T-helper 2 cell treated with Interferon-gamma antibody and Interleukin-4, amounts not matched to agents 100 ng/mL and 5 ng/mL, for 36 hours (primary cell): Measurements from ENCODE around the gene S100A7A. TPM values are rescaled to one million over a fixed set of nuclear protein-coding genes. Genes with fewer than 3 reads are reported as not detected.

Experiments used
- intact Hi-C: fragments of 100-400 bp; cut with micrococcal nuclease; formaldehyde crosslinking; loops from one replicate; pipeline ENCODE4 v1.15.1; 2023
- total RNA-seq: library from RNA; stranded (reverse); gene quantifications from 2 replicates; pipeline ENCODE4 v1.2.3, GENCODE V29; 2022

S100A7A gene
- total RNA-seq = not detected in 2 replicates

- intact Hi-C loops = no loop called here
Measured at GRCh38 chr1:153415850-153416570, at the start of gene S100A7A. Gene S100A7A, plus strand, starts transcription at chr1:153416520. Its CDS starts 1,563 bp downstream, at chr1:153418083.

- intact Hi-C loops = no loop called here
Measured at GRCh38 chr1:153367090-153367489, 49.2 kb upstream of the S100A7A start.

- intact Hi-C loops = no loop called here
Measured at GRCh38 chr1:153368495-153368894, 47.8 kb upstream of the S100A7A start.

- intact Hi-C loops = no loop called here
Measured at GRCh38 chr1:153370146-153370545, 46.2 kb upstream of the S100A7A start.

GRCh38 chr1:153371231-153371630 lies 45.1 kb upstream of the S100A7A start:
- intact Hi-C loops = no loop called here

GRCh38 chr1:153372571-153372970 lies 43.7 kb upstream of the S100A7A start:
- intact Hi-C loops = no loop called here

GRCh38 chr1:153374071-153374470 lies 42.2 kb upstream of the S100A7A start:
- intact Hi-C loops = no loop called here

- intact Hi-C loops = no loop called here
Measured at GRCh38 chr1:153375511-153375910, 40.8 kb upstream of the S100A7A start, which contains the start of gene S100A12. Gene S100A12, minus strand, starts transcription at chr1:153375621. Its CDS starts 1,029 bp downstream, at chr1:153374592.

GRCh38 chr1:153379591-153379990 lies 36.7 kb upstream of the S100A7A start:
- intact Hi-C loops = no loop called here

GRCh38 chr1:153380711-153381110 lies 35.6 kb upstream of the S100A7A start:
- intact Hi-C loops = no loop called here

- intact Hi-C loops = no loop called here
Measured at GRCh38 chr1:153384958-153385580, 31.3 kb upstream of the S100A7A start.

GRCh38 chr1:153386500-153386901 lies 29.8 kb upstream of the S100A7A start:
- intact Hi-C loops = no loop called here

- intact Hi-C loops = no loop called here
Measured at GRCh38 chr1:153387001-153387400, 29.3 kb upstream of the S100A7A start.

- intact Hi-C loops = no loop called here
Measured at GRCh38 chr1:153387785-153388184, 28.5 kb upstream of the S100A7A start.

GRCh38 chr1:153389401-153389800 lies 26.9 kb upstream of the S100A7A start:
- intact Hi-C loops = no loop called here

- intact Hi-C loops = no loop called here
Measured at GRCh38 chr1:153389973-153390879, 26.1 kb upstream of the S100A7A start.

GRCh38 chr1:153390938-153391710 lies 25.2 kb upstream of the S100A7A start, which contains the start of gene S100A8:
Gene S100A8, minus strand, starts transcription at chr1:153391073. Its CDS starts 538 bp downstream, at chr1:153390535.
- intact Hi-C loops = no loop called here

- intact Hi-C loops = no loop called here
Measured at GRCh38 chr1:153392258-153392657, 24.1 kb upstream of the S100A7A start.

- intact Hi-C loops = no loop called here
Measured at GRCh38 chr1:153392822-153393221, 23.5 kb upstream of the S100A7A start.

GRCh38 chr1:153393926-153394325 lies 22.4 kb upstream of the S100A7A start:
- intact Hi-C loops = no loop called here

GRCh38 chr1:153394391-153394790 lies 21.9 kb upstream of the S100A7A start:
- intact Hi-C loops = no loop called here
